GM12878 (cell line): ENCODE measurements around the gene AP3M1. TPM values are rescaled to one million over a fixed set of nuclear protein-coding genes. Genes with fewer than 3 reads are reported as not detected.
"Not testable (repeated sequence)": the region's sequence is repeated elsewhere in the genome, so short reads cannot be mapped to it uniquely, and the experiment has no call there.

Source experiments
- ATAC-seq: fragments of 200-7000 bp; cut with Tn5 transposase; 3 replicates; pipeline ENCODE4 v1.9.1; 2020; ENCODE audit warnings: mild to moderate bottlenecking, moderate library complexity
- BruUV-seq: library from RNA; stranded (reverse); fragments of 400-500 nt; replicated peaks from 2 replicates; lab custom pipeline; 2021; lab: Mats Ljungman, UMichigan
- CTCF ChIA-PET: fragments of 300-600 bp; sonication (Branson Sonifier 250); formaldehyde crosslinking; extraction: SDS; loops from one replicate; lab custom pipeline; 2021; ENCODE audit warnings: inconsistent platforms; lab: Yijun Ruan, JAX
- POLR2A ChIA-PET: fragments of 350-600 bp; formaldehyde crosslinking; extraction: SDS; loops from one replicate; lab custom pipeline; 2021; ENCODE audit warnings: inconsistent platforms; lab: Charles Lee
- RAD21 ChIA-PET: fragments of 300-600 bp; sonication (Branson Sonifier 250); formaldehyde crosslinking; loops from one replicate; lab custom pipeline; 2023; ENCODE audit warnings: antibody characterized with exemption; ENCODE audit not compliant: unreplicated experiment; lab: Charles Lee
- SMC1A ChIA-PET: fragments of 300-600 bp; sonication (Branson Sonifier 250); formaldehyde crosslinking; loops from one replicate; lab custom pipeline; 2023; ENCODE audit not compliant: unreplicated experiment, uncharacterized antibody; lab: Charles Lee
- DNase-seq: peaks from one replicate; pipeline ENCODE4 v3.0.0-alpha.2; 2011; ENCODE audit warnings: low read depth, low spot score
- FAIRE-seq: peaks from 3 replicates; lab custom pipeline; 2011; peaks lifted over from hg19 to GRCh38; lab: Jason Lieb, UNC
- H2AFZ ChIP-seq: 2 replicates; pipeline ENCODE4 v1.6.0; 2011; ENCODE audit warnings: low read depth, low read length, control low read depth; ENCODE audit not compliant: control insufficient read depth
- H3K27ac ChIP-seq: 2 replicates; pipeline ENCODE4 v1.5.1; 2011; ENCODE audit warnings: control low read depth; ENCODE audit not compliant: control insufficient read depth, insufficient read depth
- H3K27me3 ChIP-seq, 2 experiments: replicated peaks in 1 of 2; 2 replicates each; pipeline versions ENCODE4 v1.6.0 to v1.6.1; 2011; ENCODE audit warnings: low read length in 1 of 2; ENCODE audit not compliant: control insufficient read depth in 2 of 2, insufficient read depth in 2 of 2
- H3K36me3 ChIP-seq, 2 experiments: 2 replicates each; pipeline ENCODE4 v1.5.1; 2011; ENCODE audit warnings: low read length in 1 of 2; ENCODE audit not compliant: control insufficient read depth in 2 of 2, insufficient read depth in 2 of 2
- H3K4me1 ChIP-seq: 2 replicates; pipeline ENCODE4 v1.6.1; 2011; ENCODE audit warnings: mild to moderate bottlenecking, low read length, moderate library complexity, mixed read lengths; ENCODE audit not compliant: control insufficient read depth, insufficient read depth
- H3K4me2 ChIP-seq: 2 replicates; pipeline ENCODE4 v1.6.0; 2011; ENCODE audit warnings: control low read depth; ENCODE audit not compliant: control insufficient read depth, insufficient read depth
- H3K4me3 ChIP-seq: fragments of 200-600 bp; sonication (generic); 2 replicates; pipeline ENCODE4 v1.5.1; 2016
- H3K79me2 ChIP-seq: 2 replicates; pipeline ENCODE4 v1.6.0; 2011; ENCODE audit warnings: low read length; ENCODE audit not compliant: control insufficient read depth, insufficient read depth
- H3K9ac ChIP-seq: 2 replicates; pipeline ENCODE4 v1.8.0; 2011; ENCODE audit warnings: low read length, control low read depth, mixed read lengths; ENCODE audit not compliant: control insufficient read depth, insufficient read depth
- H3K9me3 ChIP-seq: replicated peaks from 3 replicates; pipeline ENCODE4 v1.5.1; 2011; ENCODE audit warnings: mild to moderate bottlenecking, low read length; ENCODE audit not compliant: control insufficient read depth, insufficient read depth
- H4K20me1 ChIP-seq: 2 replicates; pipeline ENCODE4 v1.6.0; 2011; ENCODE audit not compliant: control insufficient read depth, insufficient read depth
- BCL11A ChIP-seq: IDR thresholded peaks from 2 replicates; pipeline ENCODE4 v1.6.1; 2011; ENCODE audit warnings: low read depth, low read length
- BMI1 ChIP-seq: fragments of 450-650 bp; IDR thresholded peaks from 2 replicates; pipeline ENCODE4 v1.6.1; 2016; ENCODE audit warnings: mild to moderate bottlenecking, moderate library complexity, borderline replicate concordance
- CTCF ChIP-seq, 3 experiments: IDR thresholded peaks in 2 of 3; conservative IDR thresholded peaks in 1 of 3; 2 replicates each; pipeline ENCODE4 v1.5.1; 2011; ENCODE audit warnings: low read depth in 3 of 3, low read length in 3 of 3, mild to moderate bottlenecking in 3 of 3, control low read depth in 2 of 3, moderate library complexity in 2 of 3, inconsistent platforms in 1 of 3, mixed read lengths in 1 of 3; ENCODE audit not compliant: control insufficient read depth in 2 of 3, insufficient read depth in 1 of 3; ENCODE audit errors: extremely low read depth in 1 of 3
- JUND ChIP-seq: IDR thresholded peaks from 2 replicates; pipeline ENCODE4 v1.6.1; 2012; ENCODE audit warnings: low read depth, mild to moderate bottlenecking, low read length, improper control_type of control experiment, moderate library complexity
- MTA2 ChIP-seq: fragments of 450-650 bp; IDR thresholded peaks from 2 replicates; pipeline ENCODE4 v1.6.1; 2016; ENCODE audit warnings: low read depth, mild to moderate bottlenecking, moderate library complexity
- NFYB ChIP-seq: IDR thresholded peaks from 2 replicates; pipeline ENCODE4 v1.6.1; 2011; ENCODE audit warnings: low read depth, mild to moderate bottlenecking, low read length, improper control_type of control experiment, moderate library complexity; ENCODE audit not compliant: insufficient read depth
- POLR2AphosphoS2 ChIP-seq: IDR thresholded peaks from 2 replicates; pipeline ENCODE4 v1.6.1; 2011; ENCODE audit warnings: low read depth, mild to moderate bottlenecking, low read length, improper control_type of control experiment, moderate library complexity
- SMAD5 ChIP-seq: IDR thresholded peaks from 2 replicates; pipeline ENCODE4 v1.6.1; 2016; ENCODE audit warnings: antibody characterized with exemption, low read depth
- SRF ChIP-seq, 2 experiments: IDR thresholded peaks; 2 replicates each; pipeline ENCODE4 v1.6.1; 2011; ENCODE audit warnings: low read depth in 2 of 2, low read length in 2 of 2, mild to moderate bottlenecking in 1 of 2, moderate library complexity in 1 of 2
- TCF3 ChIP-seq: IDR thresholded peaks from 2 replicates; pipeline ENCODE4 v1.6.1; 2012; ENCODE audit warnings: low read depth, mild to moderate bottlenecking, low read length, borderline replicate concordance; ENCODE audit not compliant: insufficient read depth
- YY1 ChIP-seq: IDR thresholded peaks from 2 replicates; pipeline ENCODE4 v1.6.1; 2011; ENCODE audit warnings: low read depth, mild to moderate bottlenecking, low read length
- WGBS: methylation state at CpG from one replicate; pipeline ENCODE4 v1.1.6; 2016; ENCODE audit warnings: low lambda C conversion rate; ENCODE audit not compliant: insufficient replicate concordance, insufficient coverage; ENCODE audit errors: missing lambda C conversion rate; 5-methylcytosine and 5-hydroxymethylcytosine counted together
- in situ Hi-C: fragments of 300-500 bp; cut with MboI; formaldehyde crosslinking; loops from 9 replicates; pipeline ENCODE4 v1.14.3; 2018; ENCODE audit warnings: mixed read lengths
- intact Hi-C: fragments of 100-400 bp; cut with micrococcal nuclease; formaldehyde crosslinking; loops from one replicate; pipeline ENCODE4 v1.14.2; 2022; ENCODE audit not compliant: unreplicated experiment
- polyA plus RNA-seq, 11 experiments: library from polyadenylated mRNA; depleted of rRNA in 4 of 11; unstranded in 6 of 11; stranded (reverse) in 5 of 11; fragments of >200 nt; fragmentation: Nextera tagmentation in 4 of 11; fragmentation: Illumina TruSeq in 1 of 11; extraction: Ambion mirVana in 4 of 11; extraction: Trizol in 1 of 11; gene quantifications; 1 replicate in 1 of 11; 2 replicates in 10 of 11; pipeline versions ENCODE4 v1.2.1 to v1.2.3, GENCODE V29; 2011 to 2016; ENCODE audit warnings: inconsistent platforms in 2 of 11, missing spikeins in 2 of 11, low read depth in 1 of 11
- total RNA-seq, 4 experiments: library from RNA; depleted of rRNA in 3 of 4; stranded (reverse); fragments of >200 nt in 3 of 4; fragmentation: Illumina TruSeq in 1 of 4; extraction: Trizol in 1 of 4; gene quantifications; 2 replicates each; pipeline versions ENCODE4 v1.2.1 to v1.2.3, GENCODE V29; 2013 to 2021

AP3M1 gene
- total and polyA plus RNA-seq, 10 of the 15 experiments (the other 5 are each of a cell fraction or from before 2014, with no cell fraction given): 22.1 to 83.4 (median 47.7) TPM

- FAIRE-seq, H3K4me3 ChIP-seq, BruUV-seq, H3K9ac ChIP-seq, DNase-seq, H2AFZ ChIP-seq, in situ Hi-C loops, H3K27me3 ChIP-seq, ATAC-seq, H3K27ac ChIP-seq, H3K9me3 ChIP-seq, H3K4me1 ChIP-seq, H3K4me2 ChIP-seq, H4K20me1 ChIP-seq, H3K79me2 ChIP-seq, intact Hi-C loops: not testable (repeated sequence)
- ChIA-PET POLR2A (interaction anchor here (0.5 to 1.1 kb wide), 6 partner anchors 10 to 161 kb away, joined by 3 to 5 read pairs (median 4); partner anchors contain the start of gene AP3M1), SMC1A (interaction anchor here (0.6 to 1.9 kb wide), 4 partner anchors 15 to 217 kb away, joined by 3 to 7 read pairs (median 4); no protein-coding TSS in a partner anchor), CTCF (interaction anchor here (0.7 to 1.8 kb wide), 10 partner anchors 9 to 259 kb away, joined by 3 to 10 read pairs (median 4); partner anchors contain the start of genes ADK and AP3M1), RAD21 (interaction anchor here (0.7 to 2.0 kb wide), 3 partner anchors 75 to 891 kb away, joined by 5 to 9 read pairs (median 5); no protein-coding TSS in a partner anchor)
- 100% methylated on average over 4 of the region's 5 CpGs for WGBS
- H3K36me3 ChIP-seq: peaks cover 0 to 17% of the 10 kb centered on the region in 2 experiments; a peak in 3 of 4 replicates
Observed at GRCh38 chr10:74138596-74138995, 12.0 kb downstream of the AP3M1 start.

DNA sequence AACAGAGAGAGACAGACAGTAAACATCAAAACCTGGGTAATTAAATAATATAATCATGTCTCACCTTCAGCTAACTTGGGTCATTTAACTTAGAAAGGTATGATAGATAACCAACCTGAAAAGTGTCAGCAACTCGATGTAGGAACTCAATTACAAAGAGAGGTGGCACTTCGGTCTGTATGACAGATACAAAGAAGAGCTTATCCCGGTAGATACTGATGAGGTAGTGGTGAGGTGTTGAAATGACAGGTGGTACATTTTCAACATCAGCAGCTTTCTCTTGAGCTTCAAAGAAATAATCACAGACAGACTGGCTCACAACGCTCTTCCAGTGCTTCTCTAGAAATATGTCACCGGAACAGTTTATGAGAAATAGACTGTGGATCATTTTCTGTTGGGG lies 12.6 kb downstream of the AP3M1 start:
- no peak for ATAC-seq
- TF ChIP-seq BCL11A (no peak), YY1 (no peak), SRF (IDR thresholded peaks at IDR 0.05; ENCODE audit: low read depth in 2 of 2, low read length in 2 of 2) (no peak), NFYB (no peak), BMI1 (no peak), TCF3 (no peak), JUND (no peak), SMAD5 (no peak), MTA2 (no peak), POLR2AphosphoS2 (no peak), CTCF (IDR thresholded peaks at IDR 0.05 in 2 of 3, conservative IDR thresholded peaks at IDR 0.05 in 1 of 3; ENCODE audit: control insufficient read depth in 2 of 3, extremely low read depth in 1 of 3, insufficient read depth in 1 of 3, low read depth in 3 of 3, low read length in 3 of 3) (no peak)
- TF ChIP-seq, all 136 proteins: peak for 0
- Histone ChIP-seq H2AFZ (no peak overlapping the region), H3K9me3 (no peaks in the 10 kb centered on the region; the same call in 2 of the 3 replicates), H3K4me3 (no peak overlapping the region), H3K4me2 (no peak overlapping the region), H3K27ac (no peak overlapping the region), H3K4me1 (no peaks in the 10 kb centered on the region), H4K20me1 (no peaks in the 10 kb centered on the region), H3K27me3 (no peaks in the 10 kb centered on the region), H3K9ac (no peak overlapping the region), H3K79me2 (peaks cover 8% of the 10 kb centered on the region), H3K36me3 (peaks cover 0 to 17% of the 10 kb centered on the region in 2 experiments; a peak in 3 of 4 replicates)
- no peak for DNase-seq
- FAIRE-seq: no peak
- ChIA-PET CTCF (interaction anchor here (0.9 to 4.5 kb wide), 8 partner anchors 10 to 258 kb away, joined by 3 to 18 read pairs (median 5); partner anchors contain the start of genes ADK and AP3M1), SMC1A (interaction anchor here (0.8 to 1.9 kb wide), 5 partner anchors 20 to 75 kb away, joined by 3 to 7 read pairs (median 3); no protein-coding TSS in a partner anchor), RAD21 (interaction anchor here (0.7 to 2.0 kb wide), 4 partner anchors 76 to 891 kb away, joined by 3 to 9 read pairs (median 5); no protein-coding TSS in a partner anchor), POLR2A (interaction anchor here (0.5 to 1.1 kb wide), 3 partner anchors 12 to 18 kb away, joined by 3 to 4 read pairs (median 4); partner anchors contain the start of gene AP3M1)
- intact Hi-C loops (no loop called here), in situ Hi-C loops (no loop called here)
- WGBS: over 99% methylated on average over 5 of the region's 5 CpGs
- no TSS peak for BruUV-seq
